Stimulated activated CD4-positive, alpha-beta T cell treated with anti-CD3 and anti-CD28 coated beads, TNF-alpha, amount 100 ng/mL, for 1 hour (primary cell): Measurements from ENCODE around the gene AGMO.

Experiments used
- DNase-seq, 3 donors: peaks; one replicate each; pipeline ENCODE4 v3.0.0-alpha.2; 2020; ENCODE audit warnings: low read depth in 3 of 3, low spot score in 1 of 3

Gene AGMO

GRCh38 chr7:15504351-15504750 is 57.5 kb downstream of the AGMO start:
- DNase-seq, result no peak

- no peak for DNase-seq
Measured at GRCh38 chr7:15503603-15504290, 58.1 kb downstream of the AGMO start.

- DNase-seq, result no peak
Measured at GRCh38 chr7:15498465-15498864, 63.4 kb downstream of the AGMO start.

- DNase-seq, result no peak
Measured at GRCh38 chr7:15495170-15495569, 66.6 kb downstream of the AGMO start.

- DNase-seq, result no peak
Measured at GRCh38 chr7:15494711-15495110, 67.1 kb downstream of the AGMO start.

GRCh38 chr7:15491361-15491760 is 70.5 kb downstream of the AGMO start:
- no peak for DNase-seq

- DNase-seq, result no peak
Measured at GRCh38 chr7:15490291-15490690, 71.5 kb downstream of the AGMO start.

GRCh38 chr7:15489861-15490260 is 72.0 kb downstream of the AGMO start:
- no peak for DNase-seq

- DNase-seq, result no peak
Measured at GRCh38 chr7:15489383-15489782, 72.4 kb downstream of the AGMO start.

GRCh38 chr7:15488401-15488800 is 73.4 kb downstream of the AGMO start:
- DNase-seq, result no peak

- no peak for DNase-seq
Measured at GRCh38 chr7:15487896-15488295, 73.9 kb downstream of the AGMO start.

- no peak for DNase-seq
Measured at GRCh38 chr7:15485998-15486397, 75.8 kb downstream of the AGMO start.

GRCh38 chr7:15485431-15485830 is 76.4 kb downstream of the AGMO start:
- no peak for DNase-seq

GRCh38 chr7:15481132-15481531 is 80.7 kb downstream of the AGMO start:
- no peak for DNase-seq

GRCh38 chr7:15478401-15478800 is 83.4 kb downstream of the AGMO start:
- DNase-seq, result no peak

GRCh38 chr7:15476531-15476918 is 85.3 kb downstream of the AGMO start:
- DNase-seq, result no peak

GRCh38 chr7:15475808-15476530 is 85.8 kb downstream of the AGMO start:
- no peak for DNase-seq

- DNase-seq, result no peak
Measured at GRCh38 chr7:15471669-15471950, 90.2 kb downstream of the AGMO start.

- no peak for DNase-seq
Measured at GRCh38 chr7:15470825-15471668, 90.8 kb downstream of the AGMO start.

GRCh38 chr7:15464667-15465121 is 97.1 kb downstream of the AGMO start:
- DNase-seq, result no peak

- DNase-seq, result no peak
Measured at GRCh38 chr7:15463801-15464666, 97.8 kb downstream of the AGMO start.
